ENCODE measurements around the gene POLR2B.
"Not testable (repeated sequence)": the region's sequence is repeated elsewhere in the genome, so short reads cannot be mapped to it uniquely, and the experiment has no call there.

The POLR2B gene

DNA sequence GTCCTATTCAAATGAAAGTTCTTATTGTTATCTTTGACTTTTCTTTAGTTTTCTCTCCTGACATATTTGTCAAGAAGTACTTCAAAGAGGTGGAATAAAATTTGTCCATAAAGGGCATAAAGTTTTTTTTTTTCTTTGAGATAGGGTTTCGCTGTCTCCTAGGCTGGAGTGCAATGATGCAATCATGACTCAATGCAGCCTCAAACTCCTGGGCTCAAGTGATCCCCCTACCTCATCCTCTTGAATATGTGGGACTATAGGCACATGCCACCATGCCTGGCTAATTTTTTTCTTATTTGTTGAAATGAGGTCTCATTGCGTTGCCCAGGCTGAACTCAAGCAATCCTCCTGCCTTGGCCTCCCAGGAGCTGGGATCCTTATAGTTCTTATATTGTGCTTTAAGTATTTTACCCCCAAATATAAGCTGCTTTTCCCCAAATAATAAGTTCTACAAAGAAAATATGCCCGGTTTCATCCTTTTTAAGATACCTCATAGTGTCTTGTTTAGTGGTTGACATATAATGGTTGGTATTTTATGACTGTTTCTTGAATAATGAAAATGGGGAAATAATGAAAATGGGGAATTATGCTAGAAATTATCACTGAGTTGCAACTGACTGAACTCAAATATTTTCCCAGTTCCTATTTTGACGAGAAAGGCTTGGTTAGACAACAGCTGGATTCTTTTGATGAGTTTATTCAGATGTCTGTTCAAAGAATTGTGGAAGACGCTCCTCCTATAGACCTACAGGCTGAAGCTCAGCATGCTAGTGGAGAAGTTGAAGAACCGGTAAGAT is 11.6 kb downstream of the POLR2B start:
- no peak for DNase-seq

DNA sequence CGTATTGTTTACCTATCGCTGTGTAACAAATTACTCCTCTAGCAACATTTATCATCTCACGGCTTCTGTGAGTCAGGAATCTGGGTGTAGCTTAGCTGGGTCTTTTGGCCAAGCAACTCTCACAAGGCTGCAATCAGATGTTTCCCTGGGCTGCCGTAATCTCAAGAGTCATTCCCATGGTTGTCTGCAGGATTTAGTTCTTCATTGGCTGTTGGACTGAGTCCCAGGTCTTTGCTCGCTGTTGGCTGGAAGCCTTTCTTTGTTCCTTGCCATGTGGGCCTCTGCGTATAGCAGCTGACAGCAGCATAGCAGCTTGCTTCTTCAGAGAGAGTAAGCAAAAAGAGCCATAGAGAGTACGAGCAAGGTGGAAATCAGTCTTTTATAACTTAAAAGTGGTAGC is 16.8 kb downstream of the POLR2B start:
- no peak for DNase-seq

DNA sequence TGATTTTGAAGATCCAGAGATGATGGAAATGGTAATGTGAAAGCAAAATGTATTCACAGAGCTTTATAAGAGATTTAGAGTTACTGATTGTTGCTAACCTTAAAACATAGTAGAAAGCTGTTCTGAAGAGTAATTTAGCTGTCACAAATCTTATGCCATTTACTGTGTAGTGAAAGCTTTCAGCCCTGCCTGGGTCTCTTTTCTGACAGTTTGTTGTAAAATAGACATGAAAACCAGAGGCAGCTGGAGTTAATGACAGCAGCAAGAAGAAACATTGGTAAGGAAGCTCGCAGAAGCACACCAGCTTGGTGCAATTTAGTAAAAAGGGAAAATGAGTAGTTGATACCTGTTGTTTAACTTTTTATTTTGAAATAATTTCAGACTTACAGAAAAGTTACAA is 21.1 kb downstream of the POLR2B start:
- DNase-seq, result no peak

- no peak for DNase-seq
Observed at GRCh38 chr4:57013543-57014120, 34.9 kb downstream of the POLR2B start.

DNA sequence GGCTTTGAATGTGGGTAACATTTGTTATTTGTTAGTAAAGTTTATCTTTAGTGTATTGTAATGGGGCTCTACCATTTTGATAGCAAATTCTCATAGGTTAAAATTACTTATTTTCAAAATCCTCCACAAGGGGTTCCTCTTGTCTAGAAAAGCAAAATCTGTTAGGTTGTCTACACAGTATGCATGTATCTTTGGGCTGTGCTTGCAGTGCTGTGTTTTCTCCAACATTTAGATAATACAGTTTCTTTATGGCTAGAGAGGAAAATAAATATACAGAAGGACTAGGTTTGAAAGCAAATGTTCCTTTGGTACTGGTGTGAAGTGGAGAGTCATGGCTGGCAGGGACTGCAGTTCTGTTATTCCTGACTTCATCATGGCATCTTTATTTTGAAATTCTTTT is 40.3 kb downstream of the POLR2B start:
- DNase-seq, result no peak

DNA sequence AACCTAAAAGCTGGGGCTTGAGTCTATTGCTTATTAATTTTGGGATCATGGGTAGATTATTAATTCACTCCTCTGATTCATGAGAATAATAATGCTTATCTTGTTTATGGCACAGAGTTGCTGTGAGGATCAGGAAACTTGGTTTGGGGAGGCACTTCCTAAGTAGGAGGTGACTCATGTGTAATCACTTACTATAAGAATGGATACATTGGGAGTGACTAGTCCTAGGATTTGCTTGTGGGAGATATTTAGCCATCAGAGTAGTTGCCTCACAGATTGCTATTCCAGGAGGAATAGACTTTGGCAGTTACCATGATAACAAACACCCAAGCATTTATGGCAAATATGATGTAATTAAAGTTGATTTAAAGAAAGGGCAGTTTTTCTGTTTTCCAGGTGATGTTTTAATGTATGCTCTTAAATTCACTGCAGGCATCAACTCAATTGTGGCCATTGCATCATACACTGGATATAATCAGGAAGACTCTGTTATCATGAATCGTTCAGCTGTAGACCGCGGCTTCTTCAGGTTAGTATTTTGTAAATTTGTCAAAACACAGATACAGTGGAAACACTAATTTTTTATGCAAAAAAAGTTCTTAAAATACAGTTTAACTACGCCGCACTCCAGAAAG is 41.9 kb downstream of the POLR2B start:
- DNase-seq, result no peak

- DNase-seq, result no peak
Observed at GRCh38 chr4:57023104-57023503, 44.4 kb downstream of the POLR2B start.

DNA sequence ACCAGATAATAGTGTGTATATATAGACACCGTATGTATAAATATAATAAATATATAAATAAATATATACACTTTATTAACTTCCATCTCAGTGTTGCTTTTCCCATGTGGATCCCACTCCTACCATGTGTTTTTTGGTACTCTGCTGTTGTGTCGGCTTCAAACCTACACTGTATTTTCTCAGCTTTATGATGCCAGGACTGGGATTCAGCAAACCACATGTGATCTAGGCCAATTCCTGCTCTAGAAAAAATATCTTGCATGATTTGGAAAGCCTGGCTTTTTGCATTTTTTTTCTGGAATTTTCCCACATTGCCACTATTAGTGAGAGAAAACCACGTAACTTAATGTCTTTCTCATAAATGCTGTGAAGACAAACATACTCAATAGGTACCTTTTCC is 55.8 kb downstream of the POLR2B start:
- DNase-seq, result no peak

DNA sequence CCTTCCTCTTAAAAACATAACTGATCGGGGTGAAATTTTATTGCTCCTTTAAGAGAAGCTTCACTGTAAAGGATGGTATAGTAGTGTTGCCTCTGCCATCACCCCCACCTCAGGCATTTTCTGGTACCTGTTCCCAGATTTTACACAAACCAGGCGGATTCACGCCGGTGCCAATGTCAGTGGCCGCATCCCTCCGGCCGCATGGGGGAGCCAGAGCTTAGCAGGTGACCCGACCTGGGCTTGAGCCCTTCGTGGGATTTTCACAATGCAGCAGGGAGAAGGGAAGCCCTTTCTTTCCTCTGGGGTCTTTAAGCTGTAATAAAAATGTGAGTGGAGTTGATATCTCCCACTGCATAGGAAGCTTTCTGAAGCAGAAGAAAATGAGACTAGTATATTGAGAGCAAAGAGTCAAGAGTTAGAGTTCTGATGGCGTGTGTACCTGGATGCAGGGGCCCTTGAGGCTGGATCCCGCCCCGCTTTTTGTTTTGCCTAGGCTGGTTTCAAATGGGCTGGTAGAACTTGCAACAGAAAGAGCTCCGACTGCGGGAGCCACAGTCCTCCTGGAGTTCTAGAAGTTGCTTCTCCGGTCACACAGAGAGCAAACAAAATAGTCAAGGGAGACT is 59.4 kb downstream of the POLR2B start:
- DNase-seq, result peak; percentile 86

DNA sequence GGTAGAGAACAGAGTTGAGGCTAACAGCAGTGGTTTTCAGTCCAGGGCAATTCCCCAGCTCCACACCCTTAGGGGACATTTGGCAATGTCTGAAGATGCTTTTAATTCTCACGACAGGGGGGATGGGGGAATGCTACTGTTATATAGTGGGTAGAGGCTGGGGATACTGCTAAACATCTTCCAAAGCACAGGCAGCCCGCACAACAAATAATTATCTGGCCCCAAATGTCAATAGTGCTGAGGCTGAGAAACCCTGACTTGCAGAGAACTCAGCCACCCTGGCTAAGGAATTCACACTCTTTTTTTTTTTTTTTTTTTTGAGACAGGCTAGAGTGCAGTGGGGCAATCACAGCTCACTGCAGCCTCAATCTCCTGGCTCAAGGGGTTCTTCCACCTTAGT is 60.6 kb downstream of the POLR2B start:
- DNase-seq, result peak; percentile 63

- peak; percentile 63 for DNase-seq
Observed at GRCh38 chr4:57040510-57040909, 61.8 kb downstream of the POLR2B start.

DNA sequence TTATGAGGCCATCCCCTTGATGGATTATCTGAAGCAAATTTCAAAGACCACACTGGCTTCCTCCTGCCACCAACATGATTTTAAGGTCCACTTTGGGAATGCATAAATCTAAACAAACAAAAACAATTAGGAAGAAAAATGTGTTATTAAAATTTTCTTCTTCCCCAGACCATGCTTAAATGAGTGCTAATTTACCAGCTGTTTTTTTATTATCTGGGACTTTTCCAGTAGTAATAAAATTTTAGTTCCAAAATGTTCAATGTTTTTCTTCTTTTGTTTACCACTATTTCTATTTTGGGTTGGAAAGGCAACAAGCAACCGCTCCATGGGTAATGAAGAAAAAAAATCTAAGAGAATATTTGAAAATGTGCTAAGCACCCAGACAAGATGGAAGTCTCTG is 62.3 kb downstream of the POLR2B start:
- no peak for DNase-seq

DNA sequence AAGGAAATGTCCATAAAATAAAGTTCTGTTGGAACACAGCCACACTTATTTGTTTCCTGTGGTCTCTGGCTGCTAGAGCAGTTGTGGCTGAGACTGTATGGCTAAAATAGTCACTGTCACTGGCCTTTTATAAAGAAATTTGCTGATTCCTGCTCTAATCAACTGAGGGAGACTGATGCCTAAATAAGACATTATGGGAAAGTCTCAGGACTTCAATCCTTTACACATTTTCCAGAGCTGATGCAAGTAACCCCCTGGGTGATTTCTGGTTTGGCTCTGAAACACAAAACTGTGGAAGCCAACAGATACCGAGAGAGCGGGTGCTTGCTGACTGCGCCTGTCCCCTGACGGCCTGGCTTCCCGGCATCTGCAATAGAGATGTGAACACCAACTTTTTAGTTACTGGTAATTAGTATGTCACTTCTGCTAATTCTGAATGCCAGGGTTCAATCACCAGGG is 64.0 kb downstream of the POLR2B start:
- no peak for DNase-seq

GRCh38 chr4:57043347-57044251 is 64.9 kb downstream of the POLR2B start:
- peak; percentile 82 for DNase-seq

DNA sequence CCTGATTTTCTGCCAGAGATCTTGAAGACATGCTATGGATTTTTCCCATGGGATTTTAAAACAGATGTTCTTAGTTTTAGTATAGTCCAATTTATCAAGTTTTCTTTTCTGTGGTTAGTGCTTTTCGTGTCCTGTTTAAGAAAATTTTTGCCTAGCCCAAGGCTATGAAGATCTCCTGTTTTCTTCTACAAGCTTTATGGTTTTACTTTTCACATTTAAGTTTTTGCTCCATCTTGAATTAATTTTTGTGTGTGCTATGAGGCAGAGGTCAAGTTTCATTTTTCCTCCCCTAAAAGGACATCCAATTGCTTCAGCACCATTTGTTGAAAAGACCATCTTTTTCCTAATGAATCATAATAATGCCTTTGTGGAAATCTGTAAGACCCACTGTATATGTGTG is 65.6 kb downstream of the POLR2B start:
- no peak for DNase-seq

DNA sequence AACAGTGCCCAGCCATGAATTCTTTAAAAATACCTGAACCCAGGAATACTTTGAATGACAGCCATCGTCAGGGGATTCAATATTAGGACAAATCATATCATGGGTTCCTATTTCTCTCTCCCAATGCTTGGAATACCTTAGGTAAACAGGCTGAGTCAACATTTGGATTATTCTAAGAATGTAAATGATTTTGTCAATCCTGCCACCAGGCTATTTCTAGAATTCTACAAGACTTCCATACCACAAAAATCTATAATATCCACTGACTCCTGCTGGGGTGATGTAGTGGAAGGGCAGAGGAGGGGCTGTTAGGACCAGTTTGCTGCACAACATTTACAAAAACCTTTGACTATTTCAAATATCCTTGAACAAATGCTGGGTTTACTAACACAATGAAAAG is 66.3 kb downstream of the POLR2B start:
- DNase-seq, result no peak

- DNase-seq, result not testable (repeated sequence)
Observed at GRCh38 chr4:57047046-57047445, 68.3 kb downstream of the POLR2B start.

GRCh38 chr4:57048590-57049304 is 70.1 kb downstream of the POLR2B start:
- DNase-seq, result no peak

- DNase-seq, result no peak
Observed at GRCh38 chr4:57051095-57051494, 72.4 kb downstream of the POLR2B start.

DNA sequence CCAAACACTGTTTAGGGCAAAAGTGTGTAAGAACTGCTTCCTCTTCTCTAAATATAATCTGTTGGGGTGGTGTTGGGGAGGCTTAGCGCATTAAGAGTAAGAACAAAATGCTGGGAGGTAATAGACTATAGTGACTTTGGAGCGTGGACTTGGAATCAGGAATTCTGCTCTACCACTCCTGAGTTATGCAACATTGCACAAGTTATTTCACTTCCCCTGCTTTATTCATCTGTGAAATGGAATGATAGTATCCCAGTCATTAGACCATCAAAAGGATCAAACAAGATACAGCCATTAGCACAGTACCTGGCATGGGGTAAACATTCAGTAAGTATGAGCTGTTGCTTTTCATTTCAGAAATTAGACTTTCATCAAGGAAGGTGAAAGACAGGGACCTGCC is 72.8 kb downstream of the POLR2B start:
- DNase-seq, result no peak

- DNase-seq, result no peak
Observed at GRCh38 chr4:57053508-57053907, 74.8 kb downstream of the POLR2B start.

DNA sequence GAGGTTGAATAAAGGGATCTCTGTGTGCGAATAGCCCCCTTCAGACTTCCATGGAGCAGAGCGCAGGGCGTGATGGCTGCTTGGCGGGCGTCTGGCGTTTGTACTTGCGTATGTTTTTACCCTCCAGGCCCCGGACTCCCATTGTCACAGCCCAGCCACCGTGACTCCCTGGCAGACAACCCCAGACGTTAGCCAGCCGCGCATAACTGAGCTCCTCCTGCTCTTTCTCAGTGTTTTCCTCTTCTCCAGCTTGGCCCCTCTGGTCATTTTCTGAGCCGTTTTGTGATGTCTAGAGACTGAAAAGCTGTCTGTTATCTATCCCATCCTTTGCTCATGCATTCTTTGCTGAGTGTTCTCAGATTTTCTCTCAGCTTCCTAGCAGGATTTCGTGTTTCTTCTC is 77.2 kb downstream of the POLR2B start:
- peak; percentile 95 for DNase-seq

All from islet precursor cell (in vitro differentiated cells).